Astrocyte (in vitro differentiated cells and primary cell): ENCODE data around the gene LAYN.
A peak's percentile ranks its signal among the peaks of the same experiment; 100 is the strongest.

Source experiments
- CTCF ChIP-seq: IDR thresholded peaks from 2 replicates; pipeline ENCODE4 v1.5.1; 2011; ENCODE audit warnings: low read depth, mild to moderate bottlenecking, inconsistent platforms, low read length, moderate library complexity; ENCODE audit not compliant: insufficient read depth
- EZH2 ChIP-seq: IDR thresholded peaks from 2 replicates; pipeline ENCODE4 v1.6.1; 2012; ENCODE audit warnings: mild to moderate bottlenecking, low read length, inconsistent platforms; ENCODE audit not compliant: insufficient read depth

GRCh38 chr11:111565114-111565720, 24.7 kb downstream of the LAYN start:
- TF ChIP-seq EZH2, result no peak
- peak; percentile 92 for TF ChIP-seq CTCF
